ENCODE results near the gene MYO6.

MYO6 gene

DNA sequence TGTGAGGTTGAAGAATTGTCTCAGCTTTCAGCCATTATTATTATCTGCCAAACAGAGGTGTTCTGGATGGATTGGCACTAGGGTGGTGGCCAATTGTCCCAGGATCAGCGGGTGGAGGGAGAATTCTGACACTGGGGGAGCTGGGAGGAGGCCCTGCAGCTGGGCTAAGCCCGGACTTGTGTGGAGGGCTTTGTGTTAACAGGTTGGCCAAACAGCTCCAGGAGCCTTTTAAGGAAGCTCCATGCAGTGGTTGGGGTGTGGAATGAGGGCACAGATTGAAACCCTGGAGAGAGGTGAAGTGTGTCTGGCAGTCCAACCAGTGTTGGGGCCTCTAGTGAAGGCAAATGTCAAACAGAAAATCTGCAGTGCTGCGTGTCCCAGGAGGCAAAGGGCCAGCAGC is 187.6 kb downstream of the MYO6 start:
- TF ChIP-seq CTCF (IDR thresholded peaks at IDR 0.05; ENCODE audit: unreplicated experiment in 3 of 3) = no peak
- H3K4me1 Mint-ChIP-seq = peaks cover 30% of the 10 kb centered on the region

GRCh38 chr6:75937846-75938245 is 188.8 kb downstream of the MYO6 start:
- Mint-ChIP-seq H3K36me3 (ENCODE audit: low read depth) (no peaks in the 10 kb centered on the region), H3K4me3 (no peak overlapping the region), H3K9me3 (no peaks in the 10 kb centered on the region), H3K27ac (no peak overlapping the region), H3K4me1 (peaks cover 30% of the 10 kb centered on the region), H3K27me3 (ENCODE audit: low read depth) (peaks cover 13% of the 10 kb centered on the region)
- no peak for TF ChIP-seq CTCF (IDR thresholded peaks at IDR 0.05; ENCODE audit: unreplicated experiment in 3 of 3)

More for the DNA sequence above, 187.6 kb downstream of the MYO6 start:
- H3K36me3 Mint-ChIP-seq (ENCODE audit: low read depth) = no peaks in the 10 kb centered on the region
- peak overlapping the region in 1 of 3 experiments; percentile 13 for H3K4me3 Mint-ChIP-seq
- H3K27me3 Mint-ChIP-seq (ENCODE audit: low read depth) = peaks cover 13% of the 10 kb centered on the region
- no peaks in the 10 kb centered on the region for H3K9me3 Mint-ChIP-seq
- H3K27ac Mint-ChIP-seq = no peak overlapping the region

DNA sequence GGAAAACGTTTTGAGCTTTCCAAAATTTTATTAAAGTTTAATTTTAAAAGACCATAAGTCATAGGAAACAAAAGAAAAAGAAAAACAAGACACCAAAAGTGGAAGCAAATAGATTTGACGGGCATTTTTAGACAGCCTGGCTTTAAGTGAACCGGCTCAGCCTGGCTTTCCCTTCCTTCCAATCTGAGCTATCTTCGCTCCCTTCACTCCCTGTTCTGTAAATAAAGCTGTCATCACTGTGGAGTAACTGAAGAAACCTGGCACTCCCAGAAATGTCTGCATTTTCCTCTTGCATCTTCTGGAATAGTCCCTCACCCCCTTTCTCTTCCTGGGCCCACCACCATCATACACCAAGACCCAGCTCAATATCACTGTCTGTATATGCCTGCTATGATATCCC is 191.5 kb downstream of the MYO6 start:
- Mint-ChIP-seq H3K36me3 (ENCODE audit: low read depth) (no peaks in the 10 kb centered on the region), H3K27ac (peak overlapping the region; percentile 7 to 68 (median 30)), H3K9me3 (no peaks in the 10 kb centered on the region), H3K4me3 (no peak overlapping the region), H3K4me1 (peaks cover 20% of the 10 kb centered on the region), H3K27me3 (ENCODE audit: low read depth) (peaks cover 25% of the 10 kb centered on the region)
- no peak for TF ChIP-seq CTCF (IDR thresholded peaks at IDR 0.05; ENCODE audit: unreplicated experiment in 3 of 3)

DNA sequence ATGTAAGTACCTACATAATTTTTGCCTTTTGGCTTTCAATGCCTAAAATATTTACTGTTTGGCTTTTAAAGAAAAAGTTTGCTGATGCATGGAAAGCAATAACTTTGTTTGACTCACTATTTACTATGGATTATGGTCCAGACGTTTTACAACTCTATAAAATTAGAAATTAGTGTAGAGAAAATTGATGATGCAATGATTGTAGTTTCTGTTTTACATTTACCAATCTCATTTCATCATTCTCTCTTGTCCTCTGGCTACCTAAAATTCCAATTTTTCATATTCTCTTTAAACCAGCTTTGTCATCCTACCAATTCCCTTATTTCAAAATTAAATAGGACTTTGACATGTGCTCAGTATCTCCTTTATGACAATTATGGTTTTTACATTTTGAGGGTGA is 192.5 kb downstream of the MYO6 start:
- no peak for TF ChIP-seq CTCF (IDR thresholded peaks at IDR 0.05; ENCODE audit: unreplicated experiment in 3 of 3)
- Mint-ChIP-seq H3K36me3 (ENCODE audit: low read depth) (no peaks in the 10 kb centered on the region), H3K9me3 (no peaks in the 10 kb centered on the region), H3K4me1 (peaks cover 18% of the 10 kb centered on the region), H3K4me3 (no peak overlapping the region), H3K27me3 (ENCODE audit: low read depth) (peaks cover 29% of the 10 kb centered on the region), H3K27ac (no peak overlapping the region)

DNA sequence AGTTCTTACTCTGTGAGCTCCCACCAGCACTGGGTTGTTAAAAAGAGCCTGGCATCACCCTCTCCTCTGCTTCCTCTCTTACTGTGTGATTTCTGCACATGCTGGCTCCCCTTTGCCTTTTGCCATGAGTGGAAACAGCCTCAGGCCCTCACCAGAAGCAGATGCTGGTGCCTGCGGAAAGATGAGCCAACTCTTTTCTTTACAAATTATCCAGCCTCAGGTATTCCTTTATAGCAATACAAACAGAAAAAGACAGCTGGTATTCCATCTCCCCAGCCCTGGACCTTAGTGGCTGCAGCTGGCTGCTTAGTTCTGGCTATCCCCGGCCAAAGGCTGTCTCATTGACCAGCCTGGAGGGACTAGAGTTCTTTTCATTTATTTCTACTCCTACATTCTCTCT is 194.3 kb downstream of the MYO6 start:
- no peak for TF ChIP-seq CTCF (IDR thresholded peaks at IDR 0.05; ENCODE audit: unreplicated experiment in 3 of 3)
- Mint-ChIP-seq H3K27ac (peak overlapping the region in 1 of 3 experiments; percentile 29), H3K27me3 (ENCODE audit: low read depth) (peaks cover 38% of the 10 kb centered on the region), H3K9me3 (no peaks in the 10 kb centered on the region), H3K4me3 (no peak overlapping the region), H3K4me1 (peaks cover 13% of the 10 kb centered on the region), H3K36me3 (ENCODE audit: low read depth) (no peaks in the 10 kb centered on the region)

DNA sequence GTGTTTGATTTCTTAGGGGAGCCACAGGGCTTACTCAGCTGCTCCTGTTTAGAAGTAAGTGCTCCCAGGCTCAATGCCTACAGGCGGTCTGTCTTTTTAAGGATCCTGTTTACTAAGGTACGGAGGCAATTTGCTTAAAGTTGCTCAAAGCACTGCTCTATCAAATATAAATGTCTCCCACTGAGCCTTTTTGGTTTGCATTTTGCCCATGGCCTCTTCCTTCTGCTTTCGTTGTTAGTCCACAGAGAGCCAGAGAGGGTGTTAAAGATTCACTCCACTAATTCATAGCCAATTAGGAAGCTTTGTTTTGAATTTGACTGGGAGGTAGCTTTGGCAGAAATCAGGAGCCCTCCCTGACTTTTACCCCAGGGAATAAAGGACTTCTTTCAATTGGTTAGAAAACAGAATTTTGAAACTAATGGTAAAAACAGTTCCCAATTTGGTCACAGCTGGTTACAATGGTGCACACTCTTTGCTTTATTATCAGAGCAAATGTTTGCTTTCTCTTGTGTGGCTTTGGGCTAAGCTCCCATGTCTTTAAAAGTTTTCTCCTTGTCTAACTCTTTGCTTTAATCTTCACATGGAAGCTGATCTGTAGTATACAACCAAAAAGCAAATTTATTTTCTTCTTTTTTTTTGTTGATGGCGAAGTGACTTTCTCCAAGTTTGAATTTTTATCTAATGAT is 197.2 kb downstream of the MYO6 start:
- Mint-ChIP-seq H3K27ac (no peak overlapping the region), H3K4me3 (no peak overlapping the region), H3K36me3 (ENCODE audit: low read depth) (no peaks in the 10 kb centered on the region), H3K27me3 (ENCODE audit: low read depth) (peaks cover 35% of the 10 kb centered on the region), H3K9me3 (no peaks in the 10 kb centered on the region), H3K4me1 (no peaks in the 10 kb centered on the region)
- no peak for TF ChIP-seq CTCF (IDR thresholded peaks at IDR 0.05; ENCODE audit: unreplicated experiment in 3 of 3)

Measured in nephron (organoid).